GM19099 (cell line): ENCODE measurements around the gene SHB.

Experiments
- POLR2A ChIP-seq: IDR thresholded peaks from 3 replicates; pipeline ENCODE4 v1.6.1; 2011; ENCODE audit warnings: low read depth; ENCODE audit not compliant: insufficient read length; ENCODE audit errors: extremely low read depth

The SHB gene

DNA sequence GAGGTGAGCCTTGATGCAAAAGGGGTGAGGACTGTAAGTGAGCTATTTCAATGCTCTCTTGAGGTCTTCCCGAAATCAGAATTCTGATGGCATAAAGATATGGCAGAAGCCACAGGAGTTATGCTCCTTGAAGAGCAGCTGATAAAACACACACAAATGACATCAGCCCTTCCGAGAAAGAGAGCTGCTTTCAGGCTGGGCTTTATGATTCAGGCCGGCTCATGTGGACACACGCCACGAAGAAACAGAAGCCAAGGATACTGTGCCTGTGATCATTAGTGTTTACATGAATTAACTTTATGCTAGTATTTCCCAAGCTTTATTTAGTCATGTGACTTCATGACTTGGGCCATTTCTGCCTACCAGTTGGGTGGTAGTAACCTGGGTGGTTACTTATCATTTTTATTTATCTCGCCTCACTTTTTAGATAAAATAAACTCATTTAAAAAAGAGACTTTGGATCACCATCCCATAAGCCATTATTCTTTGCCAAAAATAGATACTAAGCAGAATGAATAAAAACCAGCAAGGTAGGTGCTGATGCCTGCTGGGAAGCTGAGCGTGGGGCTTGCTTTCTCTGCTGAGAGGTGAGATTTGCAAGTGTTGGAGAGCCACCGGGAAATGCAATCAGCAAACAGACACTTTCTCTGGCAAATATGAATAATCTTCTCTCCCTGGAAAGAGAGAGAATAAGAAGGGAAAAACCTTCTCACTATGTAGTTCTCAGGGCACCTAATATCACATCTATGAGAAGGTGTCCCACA is 92.1 kb downstream of the SHB start:
- no peak for TF ChIP-seq POLR2A

- no peak for TF ChIP-seq POLR2A
Measured at GRCh38 chr9:37975639-37976038, 93.4 kb downstream of the SHB start.

- no peak for TF ChIP-seq POLR2A
Measured at GRCh38 chr9:37974506-37975173, 94.4 kb downstream of the SHB start.

- TF ChIP-seq POLR2A, result no peak
Measured at GRCh38 chr9:37972351-37972848, 96.6 kb downstream of the SHB start.

GRCh38 chr9:37971691-37972090 is 97.3 kb downstream of the SHB start:
- TF ChIP-seq POLR2A, result no peak

- TF ChIP-seq POLR2A, result no peak
Measured at GRCh38 chr9:37971108-37971459, 97.9 kb downstream of the SHB start.

GRCh38 chr9:37970301-37971107 is 98.5 kb downstream of the SHB start:
- TF ChIP-seq POLR2A, result no peak

GRCh38 chr9:37969558-37970300 is 99.3 kb downstream of the SHB start:
- TF ChIP-seq POLR2A, result no peak

- no peak for TF ChIP-seq POLR2A
Measured at GRCh38 chr9:37969130-37969529, 99.9 kb downstream of the SHB start.

GRCh38 chr9:37968228-37968701 is 100.8 kb downstream of the SHB start:
- no peak for TF ChIP-seq POLR2A

GRCh38 chr9:37967761-37968080 is 101.3 kb downstream of the SHB start:
- no peak for TF ChIP-seq POLR2A

DNA sequence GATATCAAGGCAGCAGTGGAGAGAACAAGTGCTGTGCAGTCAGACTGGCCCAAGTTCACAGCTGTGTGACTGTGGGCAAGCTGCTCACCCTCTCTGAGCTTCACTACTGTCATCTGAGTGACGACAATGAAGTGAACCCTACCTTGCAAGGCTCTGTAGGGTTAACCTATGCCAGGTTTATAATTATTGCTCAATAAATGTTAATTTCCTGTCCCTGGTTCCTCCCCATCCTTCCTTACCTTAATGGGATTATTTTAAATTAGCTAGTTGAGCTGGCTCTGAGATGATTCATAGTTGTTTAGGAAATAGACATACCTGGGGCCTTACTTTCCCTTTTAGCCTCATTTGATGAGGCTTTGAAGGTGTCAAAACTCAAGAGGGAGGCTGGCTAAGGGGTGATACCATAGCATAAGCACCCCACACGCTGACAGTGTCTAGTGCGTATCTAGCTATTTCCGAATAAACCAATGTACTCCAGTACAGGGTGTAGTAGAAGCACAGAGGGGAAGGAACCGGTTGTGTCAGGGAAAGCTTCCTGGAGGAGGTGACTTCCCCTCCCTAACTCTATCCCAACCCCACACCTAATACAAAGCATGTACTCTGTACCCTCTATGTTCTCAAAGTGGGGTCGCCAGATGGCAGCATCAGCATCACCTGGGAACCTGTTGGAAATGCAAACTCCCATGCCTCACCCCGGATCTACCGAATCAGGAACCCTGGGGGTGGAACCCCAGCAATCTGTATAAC is 101.8 kb downstream of the SHB start:
- TF ChIP-seq POLR2A, result no peak

GRCh38 chr9:37966412-37967013 is 102.5 kb downstream of the SHB start:
- no peak for TF ChIP-seq POLR2A

DNA sequence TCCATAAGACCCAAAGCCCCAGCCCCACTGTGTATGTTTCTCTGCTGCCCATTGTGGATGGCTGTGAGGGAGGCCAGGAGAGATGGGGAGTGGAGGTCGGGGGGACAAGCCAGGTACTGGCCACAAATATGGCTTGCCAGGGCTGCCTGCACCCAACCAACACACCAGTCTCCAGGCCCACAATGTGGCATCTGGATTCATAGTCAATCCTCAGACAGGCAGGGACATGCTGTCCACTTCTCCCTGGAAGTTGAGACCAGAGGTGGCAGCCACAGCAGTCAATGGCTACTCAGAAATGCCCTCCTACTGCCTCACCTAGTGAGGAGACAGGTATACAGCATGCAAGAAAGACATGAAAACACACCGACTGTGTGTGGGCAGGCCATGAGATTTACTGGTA is 103.9 kb downstream of the SHB start:
- TF ChIP-seq POLR2A, result no peak
